ENCODE data around the gene BEND7.
"Not testable (repeated sequence)": the region's sequence is repeated elsewhere in the genome, so short reads cannot be mapped to it uniquely, and the experiment has no call there.

Gene BEND7

GRCh38 chr10:13421382-13421917, 107.4 kb downstream of the BEND7 start:
- DNase-seq (ENCODE audit: low spot score): no peak

- DNase-seq (ENCODE audit: low spot score): no peak
Measured at GRCh38 chr10:13420532-13421307, 108.1 kb downstream of the BEND7 start.

GRCh38 chr10:13417459-13418126, 111.2 kb downstream of the BEND7 start:
- no peak for DNase-seq (ENCODE audit: low spot score)

GRCh38 chr10:13416760-13417159, 112.1 kb downstream of the BEND7 start:
- no peak for DNase-seq (ENCODE audit: low spot score)

- peak; percentile 25 for DNase-seq (ENCODE audit: low spot score)
Measured at GRCh38 chr10:13414855-13415254, 114.0 kb downstream of the BEND7 start.

GRCh38 chr10:13414137-13414536, 114.7 kb downstream of the BEND7 start:
- DNase-seq (ENCODE audit: low spot score): no peak

GRCh38 chr10:13412894-13413293, 115.9 kb downstream of the BEND7 start:
- DNase-seq (ENCODE audit: low spot score): no peak

GRCh38 chr10:13404791-13405190, 124.0 kb downstream of the BEND7 start:
- DNase-seq (ENCODE audit: low spot score): no peak

- DNase-seq (ENCODE audit: low spot score): no peak
Measured at GRCh38 chr10:13404305-13404759, 124.5 kb downstream of the BEND7 start.

GRCh38 chr10:13403426-13403825, 125.4 kb downstream of the BEND7 start:
- not testable (repeated sequence) for DNase-seq (ENCODE audit: low spot score)

- DNase-seq (ENCODE audit: low spot score): no peak
Measured at GRCh38 chr10:13402021-13402420, 126.8 kb downstream of the BEND7 start.

GRCh38 chr10:13401142-13401541, 127.7 kb downstream of the BEND7 start:
- DNase-seq (ENCODE audit: low spot score): no peak

- no peak for DNase-seq (ENCODE audit: low spot score)
Measured at GRCh38 chr10:13400196-13400965, 128.4 kb downstream of the BEND7 start.

- no peak for DNase-seq (ENCODE audit: low spot score)
Measured at GRCh38 chr10:13399752-13400151, 129.1 kb downstream of the BEND7 start.

GRCh38 chr10:13399236-13399635, 129.6 kb downstream of the BEND7 start:
- no peak for DNase-seq (ENCODE audit: low spot score)

- DNase-seq (ENCODE audit: low spot score): no peak
Measured at GRCh38 chr10:13397052-13397451, 131.8 kb downstream of the BEND7 start.

- DNase-seq (ENCODE audit: low spot score): no peak
Measured at GRCh38 chr10:13396369-13396768, 132.4 kb downstream of the BEND7 start.

GRCh38 chr10:13395540-13395939, 133.3 kb downstream of the BEND7 start:
- no peak for DNase-seq (ENCODE audit: low spot score)

GRCh38 chr10:13393640-13394039, 135.2 kb downstream of the BEND7 start:
- DNase-seq (ENCODE audit: low spot score): no peak

- DNase-seq (ENCODE audit: low spot score): no peak
Measured at GRCh38 chr10:13392701-13393100, 136.1 kb downstream of the BEND7 start.
